Activated T-helper 1 cell treated with anti-CD3 and anti-CD28 coated beads, Interleukin-12 subunit alpha, Interleukin-12 subunit beta, Interleukin-2, Interleukin-4 antibody, amounts not matched to agents 30 ng/mL and 10 ng/mL and 1 ng/mL, durations not matched to agents 14 hours and 24 hours and 36 hours (primary cell): ENCODE measurements around the gene XPO4. TPM values are rescaled to one million over a fixed set of nuclear protein-coding genes. Genes with fewer than 3 reads are reported as not detected.
A peak's percentile ranks its signal among the peaks of the same experiment; 100 is the strongest.
"Not testable (repeated sequence)": the region's sequence is repeated elsewhere in the genome, so short reads cannot be mapped to it uniquely, and the experiment has no call there.

Experiments
- DNase-seq: peaks from one replicate; pipeline ENCODE4 v3.0.0; 2021; ENCODE audit warnings: low spot score
- H3K27ac Mint-ChIP-seq: one replicate; pipeline ENCODE4 v1.8.0; 2021; ENCODE audit warnings: mild to moderate bottlenecking, mixed read lengths
- H3K27me3 Mint-ChIP-seq: one replicate; pipeline ENCODE4 v1.8.0; 2022; ENCODE audit warnings: mild to moderate bottlenecking, moderate library complexity, mixed read lengths; ENCODE audit not compliant: insufficient read depth
- H3K36me3 Mint-ChIP-seq: one replicate; pipeline ENCODE4 v1.8.0; 2021; ENCODE audit warnings: low read depth, mixed read lengths
- H3K4me1 Mint-ChIP-seq: one replicate; pipeline ENCODE4 v1.8.0; 2021; ENCODE audit warnings: low read depth, mixed read lengths
- H3K4me3 Mint-ChIP-seq: one replicate; pipeline ENCODE4 v1.8.0; 2021; ENCODE audit warnings: mild to moderate bottlenecking, moderate library complexity, mixed read lengths
- H3K9me3 Mint-ChIP-seq: one replicate; pipeline ENCODE4 v1.8.0; 2021; ENCODE audit warnings: mixed read lengths
- intact Hi-C: fragments of 100-400 bp; cut with micrococcal nuclease; formaldehyde crosslinking; loops from one replicate; pipeline ENCODE4 v1.15.1; 2024
- total RNA-seq: library from RNA; stranded (reverse); gene quantifications from 2 replicates; pipeline ENCODE4 v1.2.3, GENCODE V29; 2022

The XPO4 gene
- total RNA-seq, 1 donor from 2014 or later, result 34.1 TPM

DNA sequence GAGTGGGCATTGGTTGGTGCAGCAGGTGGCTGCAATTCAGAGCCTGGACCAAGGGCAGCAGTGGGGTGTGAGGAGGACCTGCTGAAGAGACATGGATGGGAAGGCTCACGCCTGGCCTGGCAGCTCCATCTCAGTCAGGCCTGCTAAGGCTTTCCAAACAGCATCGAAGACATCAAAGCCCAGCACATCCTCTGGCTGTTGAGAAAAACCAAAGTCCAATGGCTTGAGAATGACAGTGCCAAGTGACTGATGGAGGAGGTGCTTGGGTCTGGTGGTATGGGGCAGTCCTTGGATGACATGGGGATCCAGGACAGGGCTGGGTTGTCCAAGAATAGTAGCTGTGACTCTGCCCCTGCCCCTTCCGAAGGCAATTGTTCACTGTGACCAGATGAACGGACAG, 19.0 kb upstream of the XPO4 start:
- intact Hi-C loops, result no loop called here
- H3K27me3 Mint-ChIP-seq, result no peaks in the 10 kb centered on the region
- no peaks in the 10 kb centered on the region for H3K4me1 Mint-ChIP-seq

DNA sequence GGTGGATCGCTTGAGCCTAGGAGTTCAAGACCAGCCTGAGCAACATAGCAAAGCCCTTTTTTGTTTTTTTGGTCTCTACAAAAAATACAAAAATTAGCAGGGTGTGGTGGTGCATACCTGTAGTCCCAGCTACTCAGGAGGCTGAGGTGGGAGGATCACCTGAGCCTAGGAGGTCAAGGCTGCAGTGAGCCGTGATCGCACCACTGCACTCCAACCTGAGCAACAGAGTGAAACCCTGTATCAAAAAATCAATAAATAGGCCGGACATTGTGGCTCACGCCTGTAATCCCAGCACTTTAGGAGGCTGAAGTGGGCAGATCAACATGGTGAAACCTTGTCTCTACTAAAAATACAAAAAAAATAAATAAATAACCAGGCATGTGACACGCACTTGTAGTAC, 13.1 kb upstream of the XPO4 start:
- H3K4me3 Mint-ChIP-seq, H3K27ac Mint-ChIP-seq, H3K36me3 Mint-ChIP-seq, intact Hi-C loops, H3K4me1 Mint-ChIP-seq, H3K27me3 Mint-ChIP-seq, DNase-seq, H3K9me3 Mint-ChIP-seq: not testable (repeated sequence)

More for the DNA sequence above, 19.0 kb upstream of the XPO4 start:
- DNase-seq, result no peak
- H3K4me3 Mint-ChIP-seq, result no peak overlapping the region
- H3K9me3 Mint-ChIP-seq, result no peaks in the 10 kb centered on the region
- H3K27ac Mint-ChIP-seq, result no peak overlapping the region
- no peaks in the 10 kb centered on the region for H3K36me3 Mint-ChIP-seq

GRCh38 chr13:20911037-20911436, 8.5 kb upstream of the XPO4 start:
- no peaks in the 10 kb centered on the region for H3K4me1 Mint-ChIP-seq
- no peak for DNase-seq
- no peak overlapping the region for H3K4me3 Mint-ChIP-seq
- no peaks in the 10 kb centered on the region for H3K36me3 Mint-ChIP-seq
- H3K27ac Mint-ChIP-seq, result no peak overlapping the region
- peaks cover 24% of the 10 kb centered on the region for H3K27me3 Mint-ChIP-seq
- intact Hi-C loops, result no loop called here
- H3K9me3 Mint-ChIP-seq, result no peaks in the 10 kb centered on the region

DNA sequence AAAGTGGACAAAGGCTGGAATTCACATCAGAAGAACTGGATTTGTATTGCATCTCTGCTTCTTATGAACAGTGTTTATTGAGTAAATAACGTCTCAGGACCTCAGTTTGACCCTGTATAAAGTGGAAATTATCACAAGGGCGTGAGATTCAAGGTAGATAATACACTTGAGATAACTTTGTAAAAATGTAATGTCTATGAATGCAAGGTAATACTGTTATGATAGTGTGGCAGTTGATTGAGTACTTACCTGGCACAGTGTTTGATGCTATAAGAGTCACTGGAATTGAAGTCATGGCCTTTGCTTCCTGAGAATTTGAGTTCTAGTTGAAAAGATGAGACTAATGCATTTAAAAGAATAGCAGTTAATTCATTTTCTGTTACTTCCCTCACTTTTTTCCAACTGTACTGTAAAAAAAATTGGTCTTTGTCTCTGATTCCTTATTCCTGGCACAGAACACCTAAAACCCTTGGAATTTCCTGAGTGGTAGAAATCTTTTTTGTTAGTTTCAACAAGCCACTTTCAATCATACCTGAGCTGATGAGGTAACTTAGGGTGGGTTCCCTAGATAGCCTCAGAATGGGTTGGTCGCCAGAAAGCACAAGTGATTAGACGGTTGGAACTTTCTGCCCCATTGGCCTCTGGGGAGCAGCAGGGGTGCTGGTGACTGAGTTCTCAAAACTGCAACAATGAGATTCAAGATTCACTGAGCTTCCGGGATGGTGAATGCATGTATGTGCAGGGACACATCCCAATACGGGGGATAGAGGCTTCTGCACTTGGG, 6.4 kb upstream of the XPO4 start:
- no peaks in the 10 kb centered on the region for H3K36me3 Mint-ChIP-seq
- H3K27ac Mint-ChIP-seq, result no peak overlapping the region
- H3K27me3 Mint-ChIP-seq, result peaks cover 24% of the 10 kb centered on the region
- H3K4me3 Mint-ChIP-seq, result no peak overlapping the region
- no peak for DNase-seq
- intact Hi-C loops, result loop anchor here (10.0 kb wide), 1 partner anchor 1044 kb away; the partner anchor contains the start of gene ZMYM5
- no peaks in the 10 kb centered on the region for H3K4me1 Mint-ChIP-seq
- no peaks in the 10 kb centered on the region for H3K9me3 Mint-ChIP-seq

- H3K36me3 Mint-ChIP-seq, result peaks cover 8% of the 10 kb centered on the region
- DNase-seq, result no peak
- H3K9me3 Mint-ChIP-seq, result no peaks in the 10 kb centered on the region
- H3K27me3 Mint-ChIP-seq, result peaks cover 19% of the 10 kb centered on the region
- H3K27ac Mint-ChIP-seq, result no peak overlapping the region
- H3K4me3 Mint-ChIP-seq, result no peak overlapping the region
- intact Hi-C loops, result loop anchor here (5.0 to 10.0 kb wide), 2 partner anchors 552 to 1040 kb away; partner anchors contain the start of genes ZDHHC20 and ZMYM5
- peaks cover 19% of the 10 kb centered on the region for H3K4me1 Mint-ChIP-seq
Measured at GRCh38 chr13:20904908-20905307, 2.4 kb upstream of the XPO4 start.

- no peak for DNase-seq
- H3K36me3 Mint-ChIP-seq, result peaks cover 20% of the 10 kb centered on the region
- peaks cover 11% of the 10 kb centered on the region for H3K27me3 Mint-ChIP-seq
- peak overlapping the region; percentile 94 for H3K27ac Mint-ChIP-seq
- H3K4me3 Mint-ChIP-seq, result peak overlapping the region; percentile 91
- peaks cover 32% of the 10 kb centered on the region for H3K4me1 Mint-ChIP-seq
- intact Hi-C loops, result loop anchor here (2.0 to 10.0 kb wide), 5 partner anchors 274 to 1038 kb away; partner anchors contain the start of genes CRYL1, IFT88, MRPL57 and SKA3
- no peaks in the 10 kb centered on the region for H3K9me3 Mint-ChIP-seq
Measured at GRCh38 chr13:20903164-20903475, 574 bp upstream of the XPO4 start.

GRCh38 chr13:20901668-20902437, 693 bp downstream of the XPO4 start:
- Mint-ChIP-seq H3K4me1 (peaks cover 32% of the 10 kb centered on the region), H3K27ac (peak overlapping the region; percentile 91), H3K36me3 (peaks cover 20% of the 10 kb centered on the region), H3K9me3 (no peaks in the 10 kb centered on the region), H3K4me3 (peak overlapping the region; percentile 99), H3K27me3 (peaks cover 4% of the 10 kb centered on the region)
- no peak for DNase-seq
- intact Hi-C loops, result loop anchor here (1.0 to 10.0 kb wide), 7 partner anchors 129 to 1037 kb away; partner anchors contain the start of genes CRYL1, EEF1AKMT1, IFT88 and MRPL57

DNA sequence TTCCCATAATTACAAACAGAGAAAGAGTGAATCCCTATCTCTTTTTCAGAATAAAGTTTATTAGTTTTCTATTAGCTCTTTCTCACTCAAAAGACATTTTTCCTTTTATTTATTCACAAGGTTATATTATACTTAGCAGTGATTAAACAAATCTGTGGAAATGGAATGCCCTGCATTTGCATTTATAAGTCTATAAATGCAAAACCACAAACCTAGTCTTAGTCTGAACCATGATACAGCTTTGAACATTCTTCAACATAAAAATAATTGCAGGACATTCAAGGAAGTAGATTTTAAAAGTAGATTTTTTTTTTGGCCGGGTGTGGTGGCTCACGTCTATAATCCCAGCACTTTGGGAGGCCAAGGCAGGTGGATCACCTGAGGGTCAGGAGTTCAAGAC, 8.3 kb downstream of the XPO4 start:
- H3K36me3 Mint-ChIP-seq, result peaks cover 12% of the 10 kb centered on the region

DNA sequence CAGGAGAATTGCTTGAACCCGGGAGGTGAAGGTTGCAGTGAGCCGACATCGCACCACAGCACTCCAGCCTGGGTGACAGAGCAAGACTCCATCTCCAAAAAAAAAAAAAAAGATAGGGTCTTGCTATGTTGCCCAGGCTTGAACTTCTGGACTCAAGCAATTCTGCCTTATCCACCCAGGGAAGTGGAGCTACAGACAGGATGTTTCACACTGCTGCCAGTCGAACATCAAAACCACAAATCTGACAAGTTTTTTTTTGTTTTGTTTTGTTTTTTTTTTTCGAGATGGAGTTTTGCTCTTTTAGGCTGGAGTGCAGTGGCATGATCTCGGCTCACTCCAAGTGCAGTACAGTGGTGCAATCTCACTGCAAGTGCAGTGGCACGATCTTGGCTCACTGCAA, 10.8 kb downstream of the XPO4 start:
- Mint-ChIP-seq H3K4me1 (peaks cover 12% of the 10 kb centered on the region), H3K27me3 (no peaks in the 10 kb centered on the region), H3K4me3 (no peak overlapping the region), H3K36me3 (peaks cover 9% of the 10 kb centered on the region), H3K9me3 (no peaks in the 10 kb centered on the region), H3K27ac (no peak overlapping the region)
- DNase-seq, result peak; percentile 4
- intact Hi-C loops, result no loop called here

More for the DNA sequence above, 8.3 kb downstream of the XPO4 start:
- DNase-seq, result no peak
- no peak overlapping the region for H3K27ac Mint-ChIP-seq
- H3K27me3 Mint-ChIP-seq, result no peaks in the 10 kb centered on the region
- no peaks in the 10 kb centered on the region for H3K9me3 Mint-ChIP-seq
- H3K4me3 Mint-ChIP-seq, result no peak overlapping the region
- H3K4me1 Mint-ChIP-seq, result peaks cover 19% of the 10 kb centered on the region
- intact Hi-C loops, result no loop called here

DNA sequence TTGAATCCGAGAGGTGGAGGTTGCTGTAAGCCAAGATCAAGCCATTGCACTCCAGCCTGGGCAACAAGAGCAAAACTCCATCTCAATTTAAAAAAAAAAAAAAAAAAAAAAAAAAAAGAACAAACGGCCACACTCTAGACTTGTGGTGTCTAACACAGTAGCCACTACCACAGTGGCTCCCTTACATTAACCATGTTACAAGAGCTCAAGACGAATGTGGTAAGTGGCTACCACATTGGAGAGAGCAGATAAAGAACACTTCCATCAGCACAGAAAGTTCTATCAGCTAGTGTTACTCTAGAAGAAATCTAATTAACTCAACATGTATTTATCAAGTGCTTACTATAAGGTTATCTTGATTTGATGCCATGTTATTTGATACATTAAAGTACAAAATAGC, 11.5 kb downstream of the XPO4 start:
- H3K27ac Mint-ChIP-seq, result no peak overlapping the region
- intact Hi-C loops, result no loop called here
- no peaks in the 10 kb centered on the region for H3K27me3 Mint-ChIP-seq
- H3K9me3 Mint-ChIP-seq, result no peaks in the 10 kb centered on the region
- no peak for DNase-seq
- H3K4me3 Mint-ChIP-seq, result no peak overlapping the region
- H3K36me3 Mint-ChIP-seq, result peaks cover 9% of the 10 kb centered on the region
- H3K4me1 Mint-ChIP-seq, result peaks cover 12% of the 10 kb centered on the region

DNA sequence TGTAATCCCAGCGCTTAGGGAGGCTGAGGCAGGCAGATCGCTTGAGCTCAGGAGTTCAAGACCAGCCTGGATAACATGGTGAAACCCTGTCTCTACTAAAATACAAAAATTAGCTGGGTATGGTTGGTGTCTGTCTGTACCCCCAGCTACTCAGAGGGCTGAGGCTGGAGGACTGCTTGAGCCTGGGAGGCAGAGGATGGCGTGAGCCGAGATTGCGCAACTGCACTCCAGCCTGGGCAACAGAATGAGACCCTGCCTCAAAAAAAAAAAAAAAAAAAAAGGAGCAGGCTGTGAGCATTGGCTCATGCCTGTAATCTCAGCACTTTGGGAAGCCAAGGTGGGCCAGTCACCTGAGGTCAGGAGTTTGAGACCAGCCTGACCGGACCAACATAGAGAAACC, 12.0 kb downstream of the XPO4 start:
- H3K9me3 Mint-ChIP-seq, H3K27me3 Mint-ChIP-seq, DNase-seq, intact Hi-C loops, H3K27ac Mint-ChIP-seq, H3K4me3 Mint-ChIP-seq: not testable (repeated sequence)
- Mint-ChIP-seq H3K36me3 (peaks cover 12% of the 10 kb centered on the region), H3K4me1 (peaks cover 12% of the 10 kb centered on the region)

DNA sequence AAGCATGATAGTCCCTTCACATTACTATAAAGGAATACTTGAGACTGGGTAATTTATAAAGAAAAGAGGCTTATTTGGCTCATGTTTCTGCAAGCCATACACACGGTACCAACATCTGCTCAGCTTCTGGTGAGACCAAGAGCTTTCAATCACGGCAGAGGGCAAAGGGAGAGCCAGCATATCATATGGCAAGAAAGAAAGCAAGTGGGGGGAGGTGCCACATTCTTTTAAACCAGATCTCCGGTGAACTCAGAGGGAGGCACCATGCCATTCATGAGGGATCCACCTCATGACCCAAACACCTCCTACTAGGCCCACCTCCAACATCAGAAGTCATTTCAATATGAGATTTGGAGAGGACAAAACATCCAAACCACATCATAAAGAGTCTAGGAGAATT, 20.3 kb downstream of the XPO4 start:
- H3K9me3 Mint-ChIP-seq, result peaks cover 3% of the 10 kb centered on the region
- no peak overlapping the region for H3K27ac Mint-ChIP-seq
- intact Hi-C loops, result no loop called here
- H3K4me1 Mint-ChIP-seq, result peaks cover 7% of the 10 kb centered on the region
- H3K4me3 Mint-ChIP-seq, result no peak overlapping the region
- no peak for DNase-seq
- peaks cover 17% of the 10 kb centered on the region for H3K36me3 Mint-ChIP-seq
- no peaks in the 10 kb centered on the region for H3K27me3 Mint-ChIP-seq

GRCh38 chr13:20877902-20878301, 24.6 kb downstream of the XPO4 start:
- Mint-ChIP-seq H3K36me3 (peaks cover 17% of the 10 kb centered on the region), H3K27me3 (no peaks in the 10 kb centered on the region), H3K4me3 (no peak overlapping the region), H3K4me1 (peaks cover 12% of the 10 kb centered on the region), H3K9me3 (peaks cover 9% of the 10 kb centered on the region), H3K27ac (no peak overlapping the region)
- intact Hi-C loops, result no loop called here
- DNase-seq, result no peak
